Ureter (tissue), 1 donor: ENCODE measurements around the gene WFDC5. TPM values are rescaled to one million over a fixed set of nuclear protein-coding genes. Genes with fewer than 3 reads are reported as not detected.

Experiments used
- total RNA-seq: library from RNA; stranded (reverse); gene quantifications from one replicate; pipeline ENCODE4 v1.2.4, GENCODE V29; 2023
- donor health status: DM: yes; HTN: yes; CAD: no.

The WFDC5 gene
- total RNA-seq, 1 donor from 2014 or later, result 0.78 TPM

Other genes with a start within 250 kb of the WFDC5 start
- gene YWHAB, start 229.5 kb downstream of the WFDC5 start, total RNA-seq, result 314 TPM
- 79.4 TPM for gene PABPC1L, start 205.1 kb downstream of the WFDC5 start, total RNA-seq
- gene TOMM34, start 154.8 kb downstream of the WFDC5 start, total RNA-seq, result 57.1 TPM
- 53.3 TPM for gene STK4, start 148.7 kb downstream of the WFDC5 start, total RNA-seq
- 0.86 TPM for gene KCNS1, start 14.0 kb downstream of the WFDC5 start, total RNA-seq
- gene WFDC12, start 9.3 kb upstream of the WFDC5 start, total RNA-seq, result not detected
- gene PI3, start 59.7 kb upstream of the WFDC5 start, total RNA-seq, result 1.7 TPM
- not detected for gene SEMG1, start 91.9 kb upstream of the WFDC5 start, total RNA-seq
- not detected for gene SEMG2, start 106.2 kb upstream of the WFDC5 start, total RNA-seq
- 301 TPM for gene SLPI, start 139.4 kb upstream of the WFDC5 start, total RNA-seq
- gene RBPJL, start 191.7 kb upstream of the WFDC5 start, total RNA-seq, result not detected
- gene MATN4, start 193.1 kb upstream of the WFDC5 start, total RNA-seq, result not detected
- gene SDC4, start 233.2 kb upstream of the WFDC5 start, total RNA-seq, result 215 TPM
- gene SYS1, start 248.0 kb upstream of the WFDC5 start, total RNA-seq, result 28.8 TPM